RPMI7951 (cell line): ENCODE measurements around the gene CCDC181. TPM values are rescaled to one million over a fixed set of nuclear protein-coding genes. Genes with fewer than 3 reads are reported as not detected.
A peak's percentile ranks its signal among the peaks of the same experiment; 100 is the strongest.
"Not testable (repeated sequence)": the region's sequence is repeated elsewhere in the genome, so short reads cannot be mapped to it uniquely, and the experiment has no call there.

Source experiments
- DNase-seq: peaks from one replicate; pipeline ENCODE4 v3.0.0-alpha.2; 2012; ENCODE audit warnings: low read depth
- total RNA-seq: library from RNA; depleted of rRNA; stranded (reverse); fragments of >200 nt; shearing (Covaris generic); gene quantifications from 2 replicates; pipeline ENCODE4 v1.2.3, GENCODE V29; 2014; rRNA removed

Gene CCDC181
- total RNA-seq = 0.20 and 1.2 TPM in 2 replicates

DNA sequence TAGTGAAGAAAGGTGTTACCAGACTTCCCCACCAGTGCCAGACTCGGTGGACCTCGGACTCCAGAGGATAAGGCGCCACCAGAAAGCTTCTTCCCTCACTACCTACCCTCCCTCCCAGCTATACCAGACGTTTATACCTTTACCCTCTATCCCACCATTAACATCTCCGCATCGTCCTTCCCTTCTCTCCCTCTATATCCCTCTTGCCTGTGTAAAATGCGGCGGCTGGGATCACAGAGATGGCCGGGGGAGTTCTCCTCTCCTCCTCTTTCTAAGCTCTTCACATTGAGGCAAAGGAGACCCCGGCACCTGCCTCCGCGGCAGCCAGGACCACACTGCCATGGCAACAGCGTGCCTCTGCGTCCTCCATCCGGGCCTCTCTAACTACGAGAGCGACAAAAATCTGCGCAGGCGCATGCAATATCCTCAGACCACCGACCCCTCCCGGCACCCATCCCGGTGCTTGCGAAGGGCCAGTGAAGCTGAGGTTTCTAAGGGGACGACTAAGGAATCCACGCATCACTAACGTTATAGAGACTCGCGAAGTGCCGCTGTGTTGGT, at the start of gene CCDC181:
CCDC181 (minus strand) TSS at position 394 of the 561 bp plus-strand sequence. CDS start 2,547 bp downstream, outside the sequence.
- peak; percentile 57 for DNase-seq

DNA sequence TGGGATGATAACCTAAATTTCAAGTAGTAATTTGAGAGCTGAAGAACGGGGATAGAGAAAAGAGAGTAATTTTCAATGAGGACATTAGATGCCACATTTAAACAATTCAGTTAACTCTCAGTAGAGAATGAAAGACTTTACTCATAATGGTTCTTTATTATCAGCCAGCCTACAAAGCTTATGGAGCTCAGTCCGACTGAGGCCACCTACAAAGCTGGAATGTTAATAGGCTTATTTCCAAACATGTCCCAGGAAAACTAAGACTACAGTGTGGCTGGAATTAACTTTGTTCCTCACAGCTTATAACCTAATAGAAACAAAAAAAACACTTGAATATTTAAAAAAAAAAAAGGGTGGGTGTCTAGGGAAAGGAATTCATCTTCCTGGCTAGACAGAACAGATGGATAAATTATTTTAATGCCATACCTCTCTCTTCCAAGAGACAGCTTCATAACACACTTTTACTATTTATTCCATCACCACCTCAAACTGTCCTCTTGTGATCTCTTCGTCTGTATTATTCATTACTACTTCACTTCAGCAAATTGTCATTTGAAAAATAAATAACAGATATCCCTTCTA, 48.6 kb upstream of the CCDC181 start:
- DNase-seq = no peak

DNA sequence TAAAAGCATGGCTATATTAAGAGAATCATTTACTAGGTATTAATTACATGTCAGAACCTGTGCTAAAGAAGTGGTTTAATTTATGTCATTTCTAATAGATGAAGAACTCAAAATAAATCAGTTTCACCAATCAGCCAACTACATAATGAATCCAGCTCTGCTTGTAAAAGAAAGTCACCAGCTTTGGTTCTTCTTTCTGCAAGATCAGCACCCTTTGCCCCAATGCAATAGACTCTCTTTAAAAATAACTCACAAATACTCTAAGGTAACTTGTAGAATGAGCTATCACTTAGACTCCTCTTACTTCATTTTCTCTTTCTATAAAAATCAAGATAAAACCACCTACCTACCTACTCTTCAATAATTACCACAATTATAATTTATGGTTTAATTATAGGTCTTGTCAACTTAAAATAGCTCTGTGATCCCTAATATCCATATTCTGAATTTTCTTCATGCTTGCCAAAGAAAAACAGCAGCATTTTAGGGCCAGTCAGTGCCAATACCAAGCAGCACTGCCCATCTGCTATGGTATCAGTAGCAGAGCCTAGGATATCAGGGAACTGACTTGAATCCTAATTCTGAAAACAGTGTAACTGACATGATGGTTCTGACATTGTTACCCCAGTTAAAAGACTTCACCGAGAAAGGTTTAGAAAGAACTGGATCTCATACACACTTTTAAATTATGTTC, 47.2 kb upstream of the CCDC181 start:
- DNase-seq = no peak

DNA sequence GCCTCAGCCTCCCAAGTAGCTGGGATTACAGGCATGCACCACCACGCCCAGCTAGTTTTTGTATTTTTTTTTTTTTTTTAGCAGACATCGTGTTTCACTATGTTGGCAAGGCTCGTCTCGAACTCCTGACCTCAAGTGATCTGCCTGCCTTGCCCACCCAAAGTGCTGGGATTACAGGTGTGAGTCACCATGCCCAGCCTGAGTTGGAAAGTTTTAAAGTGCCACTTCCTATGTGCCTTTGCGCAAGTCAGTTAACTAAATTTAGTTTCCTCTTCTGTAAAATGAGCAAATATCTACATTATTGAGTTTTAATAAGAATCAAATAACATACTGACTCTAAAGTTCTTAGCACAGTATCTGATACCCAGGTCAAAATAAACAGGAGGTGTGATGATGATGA, 46.1 kb upstream of the CCDC181 start:
- no peak for DNase-seq

DNA sequence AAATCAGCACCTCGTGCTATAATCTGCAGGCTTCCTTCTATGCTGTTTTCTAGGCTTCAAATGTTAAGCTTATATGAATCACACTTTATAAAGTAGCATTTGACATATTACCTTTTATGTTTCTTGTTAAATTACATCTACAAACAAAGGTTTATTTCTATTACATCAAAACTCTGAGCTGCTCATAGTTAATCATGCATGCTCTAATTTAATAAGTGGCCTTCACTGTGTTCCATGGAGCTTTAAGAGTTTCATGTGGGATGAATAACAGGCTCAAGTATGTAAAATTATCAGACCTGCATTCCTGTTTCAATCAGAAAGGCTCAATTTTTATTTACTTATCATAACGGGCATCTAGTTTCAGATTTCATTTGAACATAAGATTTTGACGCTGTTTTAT, 45.5 kb upstream of the CCDC181 start:
- no peak for DNase-seq

DNA sequence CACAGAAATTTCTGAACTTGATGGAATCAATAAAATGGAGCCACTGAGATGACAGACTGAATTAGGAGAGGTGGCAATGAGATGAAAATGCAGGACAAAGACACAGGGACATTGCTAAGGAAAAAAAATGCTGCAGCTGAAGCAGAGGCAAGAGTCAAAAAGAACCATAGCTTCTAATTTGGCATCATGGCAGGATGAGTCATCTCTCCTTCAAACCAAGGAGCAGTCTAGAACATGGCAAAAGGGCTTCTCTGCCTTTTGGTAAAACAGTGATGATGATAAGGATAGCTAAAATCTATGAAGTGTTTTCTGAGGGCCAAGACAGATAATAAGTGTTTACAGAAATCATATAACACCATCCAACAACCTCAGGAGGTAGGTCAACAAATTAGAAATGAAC, 41.7 kb upstream of the CCDC181 start:
- peak; percentile 35 for DNase-seq

DNA sequence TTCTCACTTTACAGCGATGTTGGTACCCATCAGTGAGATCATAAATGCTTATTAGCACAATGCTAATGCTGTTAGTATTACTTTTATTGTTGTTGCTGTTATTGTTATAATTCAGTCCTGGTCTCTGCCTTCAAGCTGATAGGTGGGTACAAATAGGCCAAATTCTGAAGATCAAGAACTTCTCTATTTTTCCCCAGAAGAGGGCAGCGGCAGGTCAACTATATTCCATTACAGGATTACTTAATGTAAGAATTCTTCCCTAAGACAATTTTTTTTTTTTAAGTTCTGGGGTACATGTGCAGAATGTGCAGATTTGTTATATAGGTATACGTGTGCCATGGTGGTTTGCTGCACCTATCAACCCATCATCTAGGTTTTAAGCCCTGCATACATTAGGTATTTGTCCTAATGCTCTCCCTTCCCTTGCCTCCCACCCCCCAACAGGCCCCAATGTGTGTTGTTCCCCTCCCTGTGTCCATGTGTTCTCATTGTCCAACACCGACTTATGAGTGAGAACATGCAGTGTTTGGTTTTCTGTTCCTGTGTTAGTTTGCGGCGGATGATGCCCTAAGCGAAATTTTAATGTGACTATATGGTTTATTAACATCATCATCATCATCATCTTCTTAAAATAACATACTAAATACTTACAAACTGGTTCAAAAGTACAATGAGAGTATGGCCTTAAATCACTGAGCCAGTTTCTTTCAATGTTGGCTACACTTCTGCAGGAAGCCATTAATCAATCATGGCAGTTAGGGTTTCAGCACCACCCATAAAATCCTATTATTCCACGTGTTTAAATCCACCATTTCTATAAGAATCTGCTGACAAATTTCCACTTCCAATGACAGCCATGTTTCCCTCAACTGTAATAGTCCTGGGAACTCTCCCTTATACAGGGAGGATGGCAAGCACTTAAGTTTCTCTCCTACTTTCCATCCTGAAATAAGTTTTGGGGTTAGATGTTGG, 39.3 kb upstream of the CCDC181 start:
- DNase-seq = peak; percentile 41

DNA sequence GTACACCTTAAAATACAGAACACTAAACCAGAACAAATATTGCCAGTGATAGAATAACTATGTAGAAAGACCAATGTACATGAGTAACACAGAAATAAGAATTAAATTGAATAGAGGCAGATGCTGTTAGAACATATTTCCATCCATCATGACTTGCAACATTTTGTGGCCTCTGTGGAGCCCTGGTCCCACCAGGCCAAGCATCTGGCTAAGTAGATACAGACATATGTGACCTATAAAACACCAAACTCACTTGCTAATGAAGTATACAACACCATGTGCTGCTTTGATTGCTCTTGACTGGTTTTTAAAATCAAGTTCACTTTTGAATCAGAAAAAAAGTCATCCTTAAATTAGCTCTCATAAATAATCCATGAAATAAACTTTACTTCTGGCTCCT, 38.0 kb upstream of the CCDC181 start:
- no peak for DNase-seq

DNA sequence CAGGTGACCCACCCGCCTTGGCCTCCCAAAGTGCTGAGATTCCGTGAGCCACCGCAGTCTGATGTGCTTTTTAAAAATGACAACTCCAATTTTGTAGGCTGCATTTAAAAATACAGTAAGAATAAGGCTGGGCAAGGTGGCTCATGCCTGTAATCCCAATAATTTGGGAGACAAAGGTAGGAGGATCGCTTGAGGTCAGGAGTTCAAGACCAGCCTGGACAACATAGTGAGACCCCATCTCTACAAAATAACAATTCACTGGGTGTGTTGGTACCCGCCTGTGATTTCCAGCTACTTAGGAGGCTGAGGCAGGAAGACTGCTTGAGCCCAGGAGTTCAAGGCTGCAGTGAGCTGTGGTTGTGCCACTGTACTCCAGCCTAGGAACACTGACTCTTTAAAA, 35.1 kb upstream of the CCDC181 start:
- DNase-seq = no peak

DNA sequence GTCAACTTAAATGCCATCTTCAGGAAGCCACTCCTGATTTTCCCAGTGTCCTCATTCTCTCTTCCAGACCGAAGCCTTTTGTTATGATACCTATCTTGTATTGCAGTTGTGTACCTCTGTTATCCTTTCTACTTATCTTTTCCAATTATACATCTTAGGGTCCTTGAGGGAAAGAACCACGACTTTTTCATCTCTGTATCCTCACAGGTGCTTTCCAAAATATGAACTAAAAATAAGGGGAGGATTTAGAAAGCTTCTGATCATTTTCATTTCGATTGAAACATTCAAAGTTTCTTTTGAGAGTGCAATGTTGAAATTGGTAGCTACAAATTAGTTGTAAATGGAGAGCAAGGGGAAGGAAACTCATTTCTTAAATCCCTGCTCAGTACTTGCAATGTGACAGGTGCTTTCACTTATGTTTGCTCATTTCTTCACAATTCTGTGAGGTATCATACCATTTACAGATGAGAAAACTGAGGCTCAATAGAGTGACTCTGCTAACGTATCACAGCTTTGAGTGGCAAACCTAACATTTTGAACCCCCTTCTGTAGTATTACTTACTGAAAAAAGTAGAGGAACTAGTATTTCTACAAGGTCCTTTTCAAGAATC, 34.2 kb upstream of the CCDC181 start:
- no peak for DNase-seq

DNA sequence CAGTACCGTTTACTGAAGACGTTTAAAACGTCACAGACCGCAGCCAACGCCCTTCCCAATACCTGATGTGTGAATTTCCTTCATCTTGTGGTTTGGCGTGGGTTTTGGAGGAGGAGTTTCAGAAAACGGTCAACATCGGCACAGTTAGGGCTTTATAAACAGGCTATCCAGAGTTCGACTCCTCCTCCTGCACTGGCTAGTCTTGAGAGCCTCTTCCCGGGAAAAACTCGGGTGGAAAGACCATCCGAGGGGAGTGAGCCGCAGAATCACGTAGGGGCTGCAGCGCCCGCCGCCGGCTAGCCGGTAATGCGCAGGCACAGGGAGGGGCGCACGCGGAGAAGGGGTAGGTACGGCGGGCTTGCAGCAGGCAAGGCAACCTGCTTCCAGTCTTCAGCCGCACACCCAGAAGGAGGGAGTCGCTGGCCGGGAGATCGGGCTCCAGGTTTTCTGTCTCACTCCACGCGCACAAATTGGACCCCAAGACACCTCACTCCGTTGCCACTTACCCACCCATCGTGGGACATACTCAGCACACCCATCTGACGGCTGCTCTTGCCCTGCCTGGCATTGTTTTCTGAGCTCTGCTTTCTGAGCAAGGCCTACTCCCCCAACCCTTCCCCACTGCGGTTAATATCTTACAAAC, 33.0 kb upstream of the CCDC181 start:
- DNase-seq = no peak

DNA sequence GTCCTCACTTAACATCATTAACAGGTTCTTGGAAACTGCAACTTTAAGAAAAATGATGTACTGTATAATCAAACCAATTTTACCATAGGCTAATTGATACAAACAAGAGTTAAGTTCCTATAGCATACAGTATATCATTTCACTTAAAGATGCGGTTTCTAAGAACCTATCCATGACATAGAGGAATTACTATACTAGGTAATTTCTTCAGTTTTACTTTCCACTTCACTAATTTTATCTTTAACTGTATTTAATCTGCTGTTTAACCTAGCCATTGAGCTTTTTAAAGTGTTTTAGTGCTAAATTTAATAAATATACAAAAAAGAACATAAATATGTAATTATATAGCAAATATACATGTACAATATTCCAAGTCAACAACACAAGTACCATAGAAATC, 30.2 kb upstream of the CCDC181 start:
- DNase-seq = no peak

DNA sequence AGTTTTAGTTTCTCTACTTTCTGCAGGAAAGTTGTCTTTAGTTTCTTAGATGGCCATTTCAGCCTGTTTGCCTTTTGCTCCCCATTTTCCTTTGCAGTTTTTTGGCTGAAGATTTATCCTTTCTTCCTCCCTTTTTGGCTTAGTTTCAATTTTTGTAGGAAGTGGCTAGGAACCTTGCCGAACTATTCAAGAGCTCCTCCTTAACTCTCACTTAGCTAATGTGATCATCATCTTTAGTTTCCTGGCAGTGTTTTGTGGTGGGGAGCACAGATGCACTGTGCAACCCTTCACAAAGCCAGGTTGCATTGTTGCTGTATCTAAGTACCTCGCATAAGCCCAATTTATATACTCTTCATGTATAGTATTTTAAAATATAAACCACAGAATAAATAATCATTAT, 28.8 kb upstream of the CCDC181 start:
- DNase-seq = no peak

DNA sequence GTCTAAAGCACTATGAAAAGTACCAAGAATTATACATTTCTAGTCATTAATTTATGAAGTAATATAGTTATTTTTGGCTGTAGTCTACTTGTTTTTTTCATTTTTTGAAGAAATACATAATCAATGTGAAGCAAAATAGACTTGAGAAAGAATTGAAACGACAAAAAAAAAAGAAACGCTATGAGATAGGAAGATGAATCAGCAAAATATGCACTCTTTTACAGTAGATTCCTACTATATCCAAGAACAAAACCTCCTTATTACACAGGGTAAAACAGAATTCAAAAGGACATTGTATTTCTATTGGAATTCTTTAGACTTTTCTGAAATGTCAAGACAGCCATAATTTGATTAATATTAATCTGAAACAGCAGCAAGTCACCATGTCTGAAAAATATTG, 25.6 kb upstream of the CCDC181 start:
- no peak for DNase-seq

DNA sequence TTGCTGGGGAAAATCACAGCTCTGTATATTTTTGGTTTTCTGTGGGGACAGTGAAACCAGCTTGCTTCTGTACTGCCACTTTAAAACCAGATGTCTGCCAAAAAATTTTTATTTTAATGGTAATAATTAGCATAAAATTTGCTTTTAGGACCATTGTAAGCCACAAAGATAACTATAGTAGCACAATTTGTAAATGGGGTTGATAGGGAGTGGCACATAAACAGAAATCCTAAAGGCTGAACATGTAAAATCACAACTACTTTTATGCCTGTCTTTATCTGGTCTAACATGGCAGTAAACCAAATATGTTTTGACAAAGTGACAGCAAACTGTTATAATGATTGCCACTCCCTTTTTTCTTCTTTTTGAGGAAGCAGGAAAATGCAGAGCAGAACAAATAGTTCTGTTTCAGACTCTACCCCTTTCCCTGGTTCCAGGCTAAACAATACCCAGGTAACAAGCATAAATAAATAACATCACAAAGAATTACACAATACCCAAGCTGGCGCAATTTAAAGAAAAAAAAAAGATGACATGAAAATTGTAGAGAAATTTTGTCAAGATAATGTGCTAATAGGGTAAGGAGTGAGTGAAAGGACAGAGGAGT, 24.0 kb upstream of the CCDC181 start:
- no peak for DNase-seq

DNA sequence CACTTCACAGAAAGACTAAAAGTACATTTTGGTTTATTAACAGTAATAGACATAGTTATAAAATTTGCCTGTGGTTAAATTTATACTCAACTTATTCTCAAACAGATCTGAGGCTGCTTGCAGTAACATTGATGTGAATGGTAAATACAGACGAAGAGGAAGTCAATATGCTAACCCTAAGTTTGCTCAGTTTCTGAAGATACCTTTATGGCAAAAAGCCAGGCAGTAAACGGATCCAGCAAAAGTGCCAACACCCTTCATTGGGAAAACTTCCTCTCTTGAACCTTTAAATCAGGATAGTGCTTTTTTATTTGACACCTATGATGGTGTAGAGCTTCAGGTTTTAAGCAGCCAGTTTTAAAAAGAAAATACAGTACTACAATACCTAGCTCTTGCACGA, 16.6 kb upstream of the CCDC181 start:
- DNase-seq = no peak

DNA sequence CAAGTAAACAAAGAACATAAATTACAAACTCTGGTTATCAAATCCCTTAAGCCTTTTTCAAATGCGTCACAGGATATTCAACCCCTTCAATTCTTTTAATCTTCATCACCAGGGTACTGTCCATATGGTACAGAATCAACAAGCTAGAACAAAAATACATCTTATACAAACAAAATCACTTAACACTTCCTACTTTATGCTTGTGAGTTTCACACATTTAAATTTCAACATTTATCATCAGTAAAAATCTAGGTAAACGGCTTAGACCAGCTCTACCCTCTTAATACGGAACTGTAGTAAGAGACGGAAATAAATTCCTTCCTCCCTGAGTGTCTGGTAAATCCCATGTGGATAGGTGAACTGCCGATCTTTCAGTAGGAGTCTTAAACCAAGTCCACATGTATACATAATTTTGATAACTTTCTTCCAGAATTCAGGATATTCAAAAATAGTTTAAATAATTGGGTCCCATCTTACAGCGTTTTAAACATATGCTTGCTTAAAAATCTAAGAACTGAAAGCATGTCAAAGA, 1.0 kb downstream of the CCDC181 start:
- DNase-seq = no peak

DNA sequence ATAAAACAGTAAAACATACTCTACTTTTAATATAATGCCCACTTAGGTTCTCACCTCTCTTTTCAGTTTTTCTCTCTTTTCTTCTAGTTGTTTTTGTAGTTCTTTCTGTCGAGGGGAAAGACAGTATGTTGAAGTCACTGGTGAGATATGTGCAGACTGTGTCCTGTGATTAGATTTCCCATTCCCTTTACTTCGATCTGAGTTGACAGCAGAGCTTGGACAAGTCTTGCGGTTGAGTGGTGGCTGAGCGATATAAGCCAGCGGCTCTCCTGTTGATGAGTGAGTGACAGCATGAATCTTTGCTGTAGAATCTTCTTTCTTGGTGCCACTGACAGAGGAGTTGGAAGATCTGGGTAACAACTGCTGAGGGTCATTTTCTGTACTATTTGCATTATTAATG, 6.0 kb downstream of the CCDC181 start:
- DNase-seq = no peak

DNA sequence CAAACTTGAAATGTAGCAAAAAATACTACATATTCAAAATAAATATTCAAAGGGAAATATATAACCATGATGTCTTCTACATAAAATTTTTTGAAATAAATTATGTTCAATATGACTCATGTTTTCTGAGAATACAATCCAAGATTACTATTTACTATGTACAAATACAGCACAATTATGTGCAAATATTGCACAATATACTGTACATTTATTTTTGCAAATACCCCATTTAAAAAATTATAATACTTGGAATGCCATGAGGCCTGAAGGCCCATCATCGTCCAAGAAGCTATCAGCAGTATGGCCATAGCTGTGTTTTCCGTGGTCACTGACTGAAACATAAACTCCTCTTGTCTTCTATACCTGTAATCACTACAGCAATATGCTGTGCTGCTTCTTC, 12.3 kb downstream of the CCDC181 start:
- DNase-seq = no peak

DNA sequence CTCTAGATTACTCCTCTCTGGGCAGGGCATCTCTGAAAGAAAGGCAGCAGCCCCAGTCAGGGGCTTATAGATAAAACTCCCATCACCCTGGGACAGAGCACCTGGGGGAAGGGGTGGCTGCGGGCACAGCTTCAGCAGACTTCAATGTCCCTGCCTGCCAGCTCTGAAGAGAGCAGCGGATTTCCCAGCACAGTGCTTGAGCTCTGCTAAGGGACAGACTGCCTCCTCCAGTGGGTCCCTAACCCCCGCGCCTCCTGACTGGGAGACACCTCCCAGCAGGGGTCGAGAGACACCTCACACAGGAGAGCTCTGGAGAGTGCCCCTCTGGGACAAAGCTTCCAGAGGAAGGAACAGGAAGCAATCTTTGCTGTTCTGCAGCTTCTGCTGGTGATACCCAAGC, 18.9 kb downstream of the CCDC181 start:
- DNase-seq = not testable (repeated sequence)

DNA sequence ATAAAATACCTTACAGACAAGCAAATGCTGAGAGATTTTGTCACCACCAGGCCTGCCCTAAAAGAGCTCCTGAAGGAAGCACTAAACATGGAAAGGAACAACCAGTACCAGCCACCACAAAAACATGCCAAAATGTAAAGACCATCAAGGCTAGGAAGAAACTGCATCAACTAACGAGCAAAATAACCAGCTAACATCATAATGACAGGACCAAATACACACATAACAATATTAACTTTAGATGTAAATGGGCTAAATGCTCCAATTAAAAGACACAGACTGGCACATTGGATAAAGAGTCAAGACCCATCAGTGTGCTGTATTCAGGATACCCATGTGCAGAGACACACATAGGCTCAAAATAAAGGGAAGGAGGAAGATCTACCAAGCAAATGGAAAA, 24.7 kb downstream of the CCDC181 start:
- DNase-seq = not testable (repeated sequence)
